Lower leg skin (tissue), 3 donors: ENCODE measurements around the gene NCOA3.

Experiments
- POLR2A ChIP-seq, 2 donors: fragments of 450-650 bp; IDR thresholded peaks; one replicate each; pipeline ENCODE4 v1.6.1; 2016 to 2017; ENCODE audit warnings: antibody characterized with exemption in 2 of 2, mild to moderate bottlenecking in 1 of 2, moderate library complexity in 1 of 2
- TF ChIP-seq, protein P1 (sequence below), 3 donors: fragments of 450-650 bp; IDR thresholded peaks; one replicate each; pipeline ENCODE4 v1.5.1; 2016; ENCODE audit warnings: antibody characterized with exemption in 3 of 3, mild to moderate bottlenecking in 3 of 3, moderate library complexity in 2 of 3

DNA sequence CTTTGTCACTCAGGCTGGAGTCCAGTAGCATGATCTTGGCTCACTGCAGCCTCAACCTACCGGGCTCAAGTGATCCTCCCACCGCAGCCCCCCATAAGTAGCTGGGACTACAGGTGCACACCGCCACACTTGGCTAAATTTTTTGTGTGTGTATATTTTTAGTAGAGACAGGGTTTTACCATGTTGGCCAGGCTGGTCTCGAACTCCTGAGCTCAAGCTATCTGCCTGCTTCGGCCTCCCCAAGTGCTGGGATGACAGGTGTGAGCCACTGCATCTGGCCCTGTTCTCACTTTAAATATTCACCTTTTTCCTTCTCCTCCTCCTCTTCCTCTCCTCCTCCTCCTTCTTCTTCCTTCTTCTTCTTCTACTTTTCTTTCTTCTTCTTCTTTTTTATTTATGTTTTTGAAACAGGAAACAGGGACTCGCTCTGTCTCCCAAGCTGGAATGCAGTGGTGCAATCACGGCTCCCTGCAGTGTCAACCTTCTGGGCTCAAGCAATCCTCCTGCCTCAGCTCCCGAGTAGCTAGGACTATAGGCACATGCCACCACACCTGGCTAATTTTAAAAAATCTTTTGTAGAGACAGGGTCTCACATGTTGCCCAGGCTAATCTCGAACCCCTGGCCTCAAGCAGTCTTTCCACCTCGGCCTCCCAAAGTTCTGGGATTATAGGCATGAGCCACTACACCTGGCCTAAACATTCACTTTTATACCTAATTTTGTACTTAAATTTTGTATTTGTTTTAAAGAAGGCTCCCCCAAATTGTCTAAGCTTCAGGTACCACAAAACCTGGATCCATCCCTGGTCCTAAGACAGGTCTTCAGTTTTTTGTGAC, 47.2 kb upstream of the NCOA3 start:
- TF ChIP-seq, protein P1, sequence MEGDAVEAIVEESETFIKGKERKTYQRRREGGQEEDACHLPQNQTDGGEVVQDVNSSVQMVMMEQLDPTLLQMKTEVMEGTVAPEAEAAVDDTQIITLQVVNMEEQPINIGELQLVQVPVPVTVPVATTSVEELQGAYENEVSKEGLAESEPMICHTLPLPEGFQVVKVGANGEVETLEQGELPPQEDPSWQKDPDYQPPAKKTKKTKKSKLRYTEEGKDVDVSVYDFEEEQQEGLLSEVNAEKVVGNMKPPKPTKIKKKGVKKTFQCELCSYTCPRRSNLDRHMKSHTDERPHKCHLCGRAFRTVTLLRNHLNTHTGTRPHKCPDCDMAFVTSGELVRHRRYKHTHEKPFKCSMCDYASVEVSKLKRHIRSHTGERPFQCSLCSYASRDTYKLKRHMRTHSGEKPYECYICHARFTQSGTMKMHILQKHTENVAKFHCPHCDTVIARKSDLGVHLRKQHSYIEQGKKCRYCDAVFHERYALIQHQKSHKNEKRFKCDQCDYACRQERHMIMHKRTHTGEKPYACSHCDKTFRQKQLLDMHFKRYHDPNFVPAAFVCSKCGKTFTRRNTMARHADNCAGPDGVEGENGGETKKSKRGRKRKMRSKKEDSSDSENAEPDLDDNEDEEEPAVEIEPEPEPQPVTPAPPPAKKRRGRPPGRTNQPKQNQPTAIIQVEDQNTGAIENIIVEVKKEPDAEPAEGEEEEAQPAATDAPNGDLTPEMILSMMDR (IDR thresholded peaks at IDR 0.05) = no peak
- no peak for TF ChIP-seq POLR2A (IDR thresholded peaks at IDR 0.05)
